IMR-90 (cell line): Measurements from ENCODE around the gene PCP2.

ENCODE experiments used
- CEBPB ChIP-seq: IDR thresholded peaks from 2 replicates; pipeline ENCODE4 v1.6.1; 2012; ENCODE audit warnings: low read depth, low read length, improper control_type of control experiment
- POLR2A ChIP-seq: IDR thresholded peaks from 2 replicates; pipeline ENCODE4 v1.6.1; 2012; ENCODE audit warnings: mild to moderate bottlenecking, low read depth, low read length
- RAD21 ChIP-seq: IDR thresholded peaks from 2 replicates; pipeline ENCODE4 v1.6.1; 2012; ENCODE audit warnings: low read length, improper control_type of control experiment
- USF2 ChIP-seq: fragments of 150-350 bp; IDR thresholded peaks from 2 replicates; pipeline ENCODE4 v1.6.1; 2017; ENCODE audit warnings: mild to moderate bottlenecking, antibody characterized with exemption, low read length, low read depth

GRCh38 chr19:7678971-7679751 is 45.6 kb upstream of the PCP2 start:
- TF ChIP-seq POLR2A (no peak), RAD21 (no peak), USF2 (no peak), CEBPB (no peak)
